Anterior cingulate cortex (tissue), 58 donors: ENCODE results near the gene CANX.

Source experiments
- DNase-seq, 58 donors: peaks; one replicate each; lab custom pipeline; 2025; lab: John Stamatoyannopoulos, UW

CANX gene

DNA sequence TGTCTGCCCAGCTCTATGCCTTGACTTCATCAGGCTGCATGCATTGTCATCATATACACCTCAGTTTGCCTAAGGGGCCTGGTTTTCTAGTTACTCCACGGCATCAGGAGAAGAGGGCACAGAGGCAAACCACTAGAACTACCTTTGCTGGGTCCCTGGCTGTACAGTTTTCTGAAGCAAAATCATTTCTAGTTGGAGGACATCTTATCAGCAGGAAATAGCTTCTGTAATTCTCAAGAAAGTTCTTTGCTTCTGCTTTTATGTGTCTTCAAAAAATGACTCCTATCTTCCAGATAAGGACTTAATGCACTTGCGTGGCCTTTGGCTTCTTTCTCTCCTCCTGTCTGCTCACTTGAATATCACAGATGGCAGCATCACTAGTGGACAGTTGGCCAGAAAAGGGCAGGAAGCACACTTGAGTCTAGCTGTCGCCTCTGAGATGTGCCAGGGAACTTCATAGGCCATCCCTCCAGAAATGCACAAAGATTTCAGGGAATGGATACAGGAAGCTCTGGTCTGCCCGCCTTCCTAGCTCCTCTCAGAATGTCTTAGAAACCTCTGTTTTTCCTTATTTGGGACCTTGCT is 72.6 kb downstream of the CANX start:
- DNase-seq: no peak

DNA sequence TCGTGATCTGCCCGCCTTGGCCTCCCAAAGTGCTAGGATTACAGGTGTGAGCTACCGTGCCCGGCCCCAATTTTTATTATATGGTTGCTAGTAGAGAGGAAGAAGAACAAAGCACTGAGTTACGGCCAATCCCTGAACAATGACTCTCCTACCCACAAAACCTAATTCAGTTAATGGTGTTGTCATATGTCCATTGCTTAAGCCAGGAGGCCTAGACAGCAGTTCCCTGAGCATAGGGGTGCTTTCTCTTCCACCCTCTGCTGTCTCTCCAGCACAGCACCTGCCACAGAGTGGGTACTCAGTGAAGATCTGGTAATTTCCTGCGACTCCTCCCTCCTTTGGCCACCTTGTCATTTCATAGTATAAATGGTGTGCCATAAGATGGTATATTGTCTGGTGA is 73.6 kb downstream of the CANX start:
- no peak for DNase-seq

DNA sequence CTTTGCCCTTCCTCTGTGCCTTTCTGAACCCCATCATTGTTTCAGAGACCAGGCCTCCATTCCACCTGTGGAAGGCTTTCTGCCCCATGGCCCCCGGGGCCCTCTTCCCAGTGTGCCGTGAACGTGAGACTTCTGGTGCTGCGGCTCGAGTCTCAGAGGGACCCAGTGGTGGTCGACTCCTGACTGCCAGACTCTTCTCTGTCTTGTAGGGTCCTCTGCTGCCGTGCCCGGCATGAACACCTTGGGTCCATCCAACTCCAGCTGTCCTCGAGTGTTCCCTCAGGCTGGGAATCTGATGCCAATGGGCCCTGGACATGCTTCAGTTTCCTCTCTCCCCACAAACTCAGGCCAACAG is 74.9 kb downstream of the CANX start:
- no peak for DNase-seq

DNA sequence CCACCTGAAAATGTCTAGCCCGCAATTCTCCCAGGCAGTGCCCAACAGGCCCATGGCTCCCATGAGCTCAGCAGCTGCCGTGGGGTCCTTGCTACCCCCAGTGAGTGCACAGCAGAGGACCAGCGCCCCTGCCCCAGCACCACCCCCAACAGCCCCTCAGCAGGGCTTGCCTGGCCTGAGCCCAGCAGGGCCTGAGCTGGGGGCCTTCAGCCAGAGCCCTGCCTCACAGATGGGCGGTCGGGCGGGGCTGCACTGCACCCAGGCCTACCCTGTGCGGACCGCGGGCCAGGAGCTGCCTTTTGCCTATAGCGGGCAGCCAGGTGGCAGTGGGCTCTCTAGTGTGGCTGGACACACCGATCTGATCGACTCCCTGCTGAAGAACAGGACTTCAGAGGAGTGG is 75.7 kb downstream of the CANX start:
- no peak for DNase-seq

DNA sequence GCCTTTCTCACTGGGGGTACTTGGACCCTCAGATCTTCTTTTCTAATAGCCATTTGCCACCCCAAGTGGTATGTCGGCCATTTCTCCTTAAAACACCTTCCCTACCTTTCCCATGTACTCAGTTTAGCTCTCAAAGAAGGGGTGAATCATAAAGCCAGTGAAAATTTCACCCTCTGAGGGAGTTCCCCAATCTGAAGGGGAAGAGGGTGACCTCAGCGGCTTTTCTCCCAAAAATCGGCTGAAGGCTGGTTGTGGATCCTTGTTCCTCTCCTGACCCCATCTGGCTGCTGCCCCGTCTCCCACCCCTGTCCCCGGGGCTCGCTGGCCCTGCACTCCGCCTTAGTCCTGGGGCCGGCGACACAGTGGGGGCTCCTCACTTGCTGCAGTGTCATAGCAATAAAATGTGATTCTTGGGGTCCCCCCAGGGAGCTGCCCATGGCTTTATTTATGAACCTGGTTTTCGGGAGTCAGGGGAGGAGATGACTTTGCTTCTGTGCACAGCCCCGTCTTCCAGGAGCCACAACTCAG is 77.7 kb downstream of the CANX start:
- no peak for DNase-seq

DNA sequence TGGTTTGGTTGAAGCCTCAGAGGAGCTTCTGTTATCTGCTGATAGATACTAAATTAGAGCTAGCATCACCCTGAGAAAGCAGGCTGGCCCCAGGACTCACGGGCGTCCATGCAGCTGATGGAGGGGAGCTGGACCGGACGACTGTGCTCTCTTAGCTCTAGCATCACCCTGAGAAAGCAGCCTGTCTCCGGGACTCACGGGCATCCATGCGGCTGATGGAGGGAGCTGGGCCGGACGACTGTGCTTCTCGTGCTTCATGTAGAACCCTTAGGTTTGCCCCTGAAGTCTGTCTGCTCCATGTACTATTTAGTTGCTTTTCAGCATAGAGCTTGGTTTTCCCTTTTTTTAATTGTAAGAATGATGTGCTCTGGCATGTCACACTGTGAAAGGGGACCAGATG is 78.7 kb downstream of the CANX start:
- no peak for DNase-seq

DNA sequence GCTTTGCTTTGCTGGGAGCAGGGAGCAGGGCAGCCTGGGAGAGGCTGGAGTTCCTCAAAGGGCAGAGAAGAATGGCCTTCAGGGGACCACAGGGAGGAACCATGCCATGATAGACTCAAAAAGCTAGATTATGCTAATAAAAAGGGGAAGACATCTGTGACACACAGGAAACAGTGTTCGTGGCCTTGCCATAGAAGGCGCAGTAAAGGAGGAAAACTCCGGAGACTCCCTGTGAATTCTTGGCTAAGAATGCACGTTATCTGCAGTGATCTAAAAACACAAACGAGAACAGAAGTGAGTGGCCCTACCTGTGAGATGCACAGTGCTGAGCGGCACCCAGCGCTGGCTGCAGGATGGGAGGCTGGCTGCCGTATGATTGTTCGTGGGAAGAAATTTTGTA is 79.1 kb downstream of the CANX start:
- DNase-seq: no peak

DNA sequence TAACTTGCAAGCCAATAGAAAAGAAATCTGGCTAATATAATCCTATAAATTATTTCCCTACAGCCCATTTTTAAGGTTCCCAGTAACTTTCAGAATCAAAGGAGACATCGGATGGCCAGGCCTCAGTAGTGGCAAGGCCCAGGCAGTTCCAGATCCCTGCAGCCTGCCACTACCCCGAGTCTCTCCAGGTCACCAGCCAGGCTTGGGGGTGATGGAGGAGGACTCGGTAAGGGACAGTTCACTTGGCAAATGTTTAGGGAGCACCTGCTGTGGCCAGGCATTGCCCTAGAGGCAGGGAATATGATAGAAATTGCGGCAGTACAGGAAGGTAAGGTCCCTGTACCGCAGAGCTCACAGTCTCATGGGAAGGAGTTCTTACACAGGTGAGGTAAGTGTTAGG is 79.8 kb downstream of the CANX start:
- no peak for DNase-seq

DNA sequence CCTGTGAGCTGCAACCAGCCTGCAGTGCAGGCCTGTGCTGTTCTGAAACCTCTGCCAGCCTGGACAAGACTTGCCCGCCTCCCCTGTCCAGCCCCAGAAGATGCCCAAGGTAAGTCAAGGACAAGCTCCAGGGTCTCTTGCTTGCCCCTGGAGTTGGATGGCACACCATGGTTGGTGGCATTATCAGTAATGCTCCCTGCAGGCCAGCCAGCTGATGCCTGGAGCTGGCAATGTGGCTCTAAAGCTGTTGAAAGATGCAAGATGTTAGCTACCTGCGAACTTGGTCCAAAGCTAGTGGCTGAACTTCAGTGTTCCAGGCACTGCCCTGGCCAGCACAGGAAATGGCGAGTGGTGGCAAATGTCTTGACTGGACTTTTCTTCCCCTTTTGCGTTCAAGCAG is 81.1 kb downstream of the CANX start:
- DNase-seq: no peak

DNA sequence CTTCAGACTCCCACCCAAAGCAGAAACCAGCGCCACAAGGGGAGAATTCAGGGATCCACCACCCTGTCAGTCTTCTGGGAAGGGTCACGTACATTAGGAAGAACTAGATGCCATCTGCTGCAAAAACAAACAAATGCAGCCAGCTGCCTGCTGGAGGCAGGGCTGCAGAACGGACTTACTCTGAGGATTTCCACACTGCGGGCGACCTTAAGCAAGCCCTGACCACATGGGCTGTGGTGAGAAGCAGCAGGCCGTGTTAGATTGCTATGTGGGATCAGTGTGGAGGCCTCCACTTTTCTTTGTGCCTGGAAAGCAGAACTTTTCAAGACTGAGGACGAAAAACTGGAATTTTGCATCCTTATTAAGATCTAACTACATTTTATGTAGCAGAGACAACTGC is 81.6 kb downstream of the CANX start:
- no peak for DNase-seq
